GM23338 (cell line): Measurements from ENCODE around the gene JMJD7. TPM values are rescaled to one million over a fixed set of nuclear protein-coding genes. Genes with fewer than 3 reads are reported as not detected.
A peak's percentile ranks its signal among the peaks of the same experiment; 100 is the strongest.

Experiments
- ATAC-seq: fragments of 200-7000 bp; cut with Tn5 transposase; 3 replicates; pipeline ENCODE4 v1.9.1; 2020
- DNase-seq: peaks from one replicate; pipeline ENCODE4 v3.0.0-alpha.2; 2015; ENCODE audit warnings: low spot score
- H2AFZ ChIP-seq: fragments of 200-600 bp; sonication (generic); 2 replicates; pipeline ENCODE4 v1.8.0; 2016; ENCODE audit warnings: antibody characterized with exemption, mild to moderate bottlenecking, moderate library complexity
- H3F3A ChIP-seq: fragments of 200-600 bp; sonication (generic); replicated peaks from 2 replicates; pipeline ENCODE4 v1.8.0; 2017; ENCODE audit warnings: antibody characterized with exemption, mixed run types, low read depth
- H3K27ac ChIP-seq: fragments of 200-600 bp; sonication (generic); 2 replicates; pipeline ENCODE4 v1.6.1; 2016; ENCODE audit warnings: low read depth
- H3K27me3 ChIP-seq: fragments of 200-600 bp; sonication (generic); 2 replicates; pipeline ENCODE4 v1.8.0; 2016; ENCODE audit warnings: mild to moderate bottlenecking, mixed run types, moderate library complexity; ENCODE audit not compliant: insufficient read depth
- H3K36me3 ChIP-seq: fragments of 200-600 bp; sonication (generic); 2 replicates; pipeline ENCODE4 v1.8.0; 2016; ENCODE audit warnings: mild to moderate bottlenecking; ENCODE audit not compliant: insufficient read depth
- H3K4me1 ChIP-seq: fragments of 200-600 bp; sonication (generic); 2 replicates; pipeline ENCODE4 v1.8.0; 2016; ENCODE audit warnings: mild to moderate bottlenecking, moderate library complexity; ENCODE audit not compliant: insufficient read depth
- H3K4me2 ChIP-seq: fragments of 200-600 bp; sonication (generic); 2 replicates; pipeline ENCODE4 v1.7.1; 2017; ENCODE audit warnings: mixed run types
- H3K4me3 ChIP-seq: fragments of 200-600 bp; sonication (generic); 2 replicates; pipeline ENCODE4 v1.6.1; 2016; ENCODE audit warnings: mixed run types
- H3K79me2 ChIP-seq: fragments of 200-600 bp; sonication (generic); replicated peaks from 2 replicates; pipeline ENCODE4 v1.8.0; 2017; ENCODE audit warnings: mild to moderate bottlenecking; ENCODE audit not compliant: insufficient read depth
- H3K9me2 ChIP-seq: fragments of 200-600 bp; sonication (generic); 2 replicates; pipeline ENCODE4 v1.8.0; 2017; ENCODE audit not compliant: insufficient read depth
- H4K20me1 ChIP-seq: fragments of 200-600 bp; sonication (generic); replicated peaks from 2 replicates; pipeline ENCODE4 v1.8.0; 2017; ENCODE audit warnings: mild to moderate bottlenecking; ENCODE audit not compliant: insufficient read depth
- H3K27ac Mint-ChIP-seq: 2 replicates; pipeline ENCODE4 v1.8.0; 2020; ENCODE audit warnings: inconsistent platforms, mild to moderate bottlenecking, moderate library complexity, mixed read lengths
- H3K27me3 Mint-ChIP-seq: 3 replicates; pipeline ENCODE4 v1.8.0; 2022; ENCODE audit warnings: low read depth, mild to moderate bottlenecking, moderate library complexity, mixed read lengths, inconsistent platforms; ENCODE audit not compliant: insufficient read depth, poor library complexity
- H3K36me3 Mint-ChIP-seq: 3 replicates; pipeline ENCODE4 v1.8.0; 2021; ENCODE audit warnings: low read depth, mild to moderate bottlenecking, inconsistent platforms, moderate library complexity, mixed read lengths
- H3K4me1 Mint-ChIP-seq: 3 replicates; pipeline ENCODE4 v1.8.0; 2020; ENCODE audit warnings: mild to moderate bottlenecking, inconsistent platforms, mixed read lengths
- H3K4me3 Mint-ChIP-seq: 3 replicates; pipeline ENCODE4 v1.8.0; 2021; ENCODE audit warnings: moderate library complexity, mild to moderate bottlenecking, inconsistent platforms, mixed read lengths
- H3K9me3 Mint-ChIP-seq: 3 replicates; pipeline ENCODE4 v1.8.0; 2020; ENCODE audit warnings: moderate library complexity, mild to moderate bottlenecking, inconsistent platforms, mixed read lengths
- CREB1 ChIP-seq: fragments of 250-450 bp; sonication (Bioruptor Pico); IDR thresholded peaks from 2 replicates; pipeline ENCODE4 v1.5.0; 2020; ENCODE audit warnings: low read depth, mild to moderate bottlenecking, moderate library complexity
- ETS1 ChIP-seq: IDR thresholded peaks from 2 replicates; pipeline ENCODE4 v1.6.1; 2016; ENCODE audit warnings: antibody characterized with exemption
- EZH2phosphoT487 ChIP-seq: fragments of 200-600 bp; sonication (generic); IDR thresholded peaks from one replicate; pipeline ENCODE4 v1.8.1; 2018; ENCODE audit warnings: antibody characterized with exemption; ENCODE audit not compliant: unreplicated experiment
- JUNB ChIP-seq: IDR thresholded peaks from one replicate; pipeline ENCODE4 v1.6.1; 2016; ENCODE audit warnings: antibody characterized with exemption; ENCODE audit not compliant: unreplicated experiment
- NANOG ChIP-seq: IDR thresholded peaks from 2 replicates; pipeline ENCODE4 v1.6.1; 2016; ENCODE audit warnings: antibody characterized with exemption, borderline replicate concordance
- POLR2AphosphoS5 ChIP-seq: IDR thresholded peaks from 2 replicates; pipeline ENCODE4 v1.6.1; 2016; ENCODE audit warnings: antibody characterized with exemption, low read depth
- REST ChIP-seq: IDR thresholded peaks from one replicate; pipeline ENCODE4 v1.6.1; 2018; ENCODE audit warnings: antibody characterized with exemption; ENCODE audit not compliant: unreplicated experiment
- STAT1 ChIP-seq: IDR thresholded peaks from one replicate; pipeline ENCODE4 v1.6.1; 2016; ENCODE audit warnings: antibody characterized with exemption; ENCODE audit not compliant: unreplicated experiment
- ZNF114 ChIP-seq: fragments of 250-450 bp; sonication (Bioruptor Pico); IDR thresholded peaks from 2 replicates; pipeline ENCODE4 v1.5.0; 2020; ENCODE audit warnings: mild to moderate bottlenecking, moderate library complexity
- ZNF331 ChIP-seq: fragments of 250-450 bp; sonication (Bioruptor Pico); IDR thresholded peaks from 2 replicates; pipeline ENCODE4 v1.5.0; 2020; ENCODE audit warnings: low read depth, mild to moderate bottlenecking, moderate library complexity
- long read RNA-seq: library from polyadenylated mRNA; unstranded; transcript quantifications from one replicate; pipeline ENCODE4 v2.0.0, GENCODE V29; 2020; ENCODE audit not compliant: unreplicated experiment
- polyA plus RNA-seq: library from polyadenylated mRNA; unstranded; fragments of >200 nt; fragmentation: Nextera tagmentation; extraction: Ambion mirVana; gene quantifications from 2 replicates; pipeline ENCODE4 v1.2.1, GENCODE V29; 2016
- total RNA-seq: library from RNA; depleted of rRNA; stranded (reverse); fragments of >200 nt; shearing (Covaris generic); gene quantifications from 2 replicates; pipeline ENCODE4 v1.2.3, GENCODE V29; 2014; rRNA removed

Gene JMJD7
- total RNA-seq (8.5 and 13.8 TPM in 2 replicates), polyA plus RNA-seq (8.2 and 9.2 TPM in 2 replicates)
- long read RNA-seq, transcript JMJD7-201 (8 exons, 1,416 nt), result major isoform, 16 of 19 reads
- long read RNA-seq, partial matches to known transcripts, result 1 of 19 reads
- long read RNA-seq, other reads (novel, unspliced or antisense), result 2 of 19 reads

- peaks cover 13% of the 10 kb centered on the region for H3K27me3 Mint-ChIP-seq
- H3K4me1 Mint-ChIP-seq, result peaks cover 9% of the 10 kb centered on the region
- no peaks in the 10 kb centered on the region for H3K9me3 Mint-ChIP-seq
- Histone ChIP-seq H3K4me2 (peak within 1 kb of the TSS; percentile 97), H3K27me3 (peaks cover 5% of the 10 kb centered on the region; the same call in 1 of the 2 replicates), H3K27ac (no peak within 1 kb of the TSS), H3K4me3 (peak within 1 kb of the TSS; percentile 97), H3K79me2 (0 out of 2 replicates have a peak, but pooled peaks cover 4% of the 10 kb centered on the region), H3F3A (no peaks in the 10 kb centered on the region), H4K20me1 (no peaks in the 10 kb centered on the region), H3K9me2 (no peaks in the 10 kb centered on the region), H3K36me3 (no peaks in the 10 kb centered on the region; the same call in 1 of the 2 replicates), H2AFZ (peak within 1 kb of the TSS; percentile 98), H3K4me1 (peaks cover 4% of the 10 kb centered on the region; the same call in 1 of the 2 replicates)
- H3K27ac Mint-ChIP-seq, result peak within 1 kb of the TSS; percentile 54; the same call in 1 of the 2 replicates
- ATAC-seq, result peak; percentile 80
- peak within 1 kb of the TSS; percentile 85 for H3K4me3 Mint-ChIP-seq
- peak; percentile 32 for TF ChIP-seq CREB1 (CRISPR knock-in tag)
- TF ChIP-seq ZNF331 (CRISPR knock-in tag), result no peak
- no peak for TF ChIP-seq ZNF114 (CRISPR knock-in tag)
- TF ChIP-seq JUNB, result no peak
- TF ChIP-seq STAT1, result no peak
- TF ChIP-seq NANOG, result no peak
- peak; percentile 68 for TF ChIP-seq POLR2AphosphoS5
- no peak for TF ChIP-seq ETS1
- no peak for TF ChIP-seq REST
- no peak for TF ChIP-seq EZH2phosphoT487
- H3K36me3 Mint-ChIP-seq, result peaks cover 8% of the 10 kb centered on the region
- peak; percentile 91 for DNase-seq
Measured at GRCh38 chr15:41827880-41828806, at the start of gene JMJD7. Gene JMJD7, plus strand, starts transcription at chr15:41828092. Its CDS starts 33 bp downstream, at chr15:41828125.
